ENCODE data around the gene ANGPTL4.

The ANGPTL4 gene

GRCh38 chr19:8322638-8322997 is 41.3 kb upstream of the ANGPTL4 start:
- Histone ChIP-seq H3K4me3 (ENCODE audit: low read depth in 1 of 5, low read length in 5 of 5) (peak overlapping the region; percentile 82 to 99 (median 95)), H3K9ac (ENCODE audit: low read length in 5 of 5) (peak overlapping the region; percentile 68 to 99 (median 92)), H3K27ac (ENCODE audit: low read depth, low read length) (peak overlapping the region; percentile 89)

GRCh38 chr19:8323781-8324185 is 40.2 kb upstream of the ANGPTL4 start:
- Histone ChIP-seq H3K27me3 (ENCODE audit: control insufficient read depth in 5 of 5, insufficient read depth in 4 of 5, low read length in 5 of 5) (no peaks in the 10 kb centered on the region), H3K4me3 (ENCODE audit: low read depth in 1 of 5, low read length in 5 of 5) (no peak overlapping the region), H3K27ac (ENCODE audit: low read depth, low read length) (no peak overlapping the region), H3K9ac (ENCODE audit: low read length in 5 of 5) (peak overlapping the region in 1 of 5 donors; percentile 35), H3K9me3 (ENCODE audit: control insufficient read depth in 5 of 5, low read length in 5 of 5) (peaks cover 0 to 5% (median 3%) of the 10 kb centered on the region in 5 donors), H3K4me1 (ENCODE audit: control insufficient read depth in 5 of 5, insufficient read depth in 5 of 5, low read length in 5 of 5) (peaks cover 7 to 43% (median 39%) of the 10 kb centered on the region in 5 donors), H3K36me3 (ENCODE audit: control insufficient read depth in 5 of 5, insufficient read depth in 5 of 5, low read length in 5 of 5) (peaks cover 0 to 39% (median 33%) of the 10 kb centered on the region in 5 donors)

More at GRCh38 chr19:8322638-8322997, 41.3 kb upstream of the ANGPTL4 start:
- Histone ChIP-seq H3K36me3 (ENCODE audit: control insufficient read depth in 5 of 5, insufficient read depth in 5 of 5, low read length in 5 of 5) (peaks cover 0 to 35% (median 29%) of the 10 kb centered on the region in 5 donors), H3K4me1 (ENCODE audit: control insufficient read depth in 5 of 5, insufficient read depth in 5 of 5, low read length in 5 of 5) (peaks cover 7 to 43% (median 39%) of the 10 kb centered on the region in 5 donors), H3K27me3 (ENCODE audit: control insufficient read depth in 5 of 5, insufficient read depth in 4 of 5, low read length in 5 of 5) (no peaks in the 10 kb centered on the region), H3K9me3 (ENCODE audit: control insufficient read depth in 5 of 5, low read length in 5 of 5) (peaks cover 0 to 5% (median 3%) of the 10 kb centered on the region in 5 donors)

DNA sequence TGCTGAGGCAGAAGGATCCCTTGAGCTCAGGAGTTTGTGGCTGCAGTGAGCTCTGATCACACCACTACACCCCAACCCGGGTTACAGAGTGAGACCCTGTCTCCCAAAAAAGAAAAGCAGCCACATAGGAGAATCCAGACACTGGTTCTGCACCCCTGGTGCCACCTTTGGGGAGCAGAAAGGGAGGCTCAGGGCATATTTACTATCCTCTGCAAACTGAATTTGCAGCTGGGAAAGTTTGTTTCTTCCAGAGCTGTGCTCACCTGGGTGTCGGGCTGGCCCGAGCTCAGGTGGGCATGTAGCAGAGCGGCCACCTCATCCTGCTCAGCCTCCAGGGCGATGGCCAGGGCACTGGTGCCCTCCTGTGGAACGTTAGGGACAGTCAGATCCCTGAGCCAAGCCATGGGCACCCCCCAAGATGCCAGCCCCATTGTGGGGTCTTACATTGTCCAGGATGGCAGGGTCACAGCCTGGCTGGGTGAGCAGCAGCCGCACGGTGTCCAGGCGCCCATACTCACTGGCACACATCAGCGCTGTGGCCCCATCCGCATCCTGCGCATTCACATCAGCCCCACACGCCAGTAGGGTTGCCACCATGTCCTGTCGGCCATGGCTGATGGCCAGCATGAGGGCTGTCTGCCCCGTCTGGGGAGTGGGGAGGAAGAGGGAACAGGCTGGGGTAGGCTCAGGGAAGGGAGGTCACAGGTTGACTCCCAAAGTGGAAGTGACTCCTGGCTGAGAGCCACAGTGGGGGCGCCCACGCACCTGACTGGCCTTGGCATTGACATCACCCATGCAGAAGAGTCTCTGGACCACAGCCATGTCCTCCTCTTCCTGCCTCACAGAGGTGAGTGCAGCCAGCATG is 39.5 kb upstream of the ANGPTL4 start:
- no peak overlapping the region for H3K27ac ChIP-seq (ENCODE audit: low read depth, low read length)
- peak overlapping the region in 1 of 5 donors; percentile 35 for H3K9ac ChIP-seq (ENCODE audit: low read length in 5 of 5)
- H3K4me1 ChIP-seq (ENCODE audit: control insufficient read depth in 5 of 5, insufficient read depth in 5 of 5, low read length in 5 of 5): peaks cover 7 to 43% (median 39%) of the 10 kb centered on the region in 5 donors
- no peaks in the 10 kb centered on the region for H3K27me3 ChIP-seq (ENCODE audit: control insufficient read depth in 5 of 5, insufficient read depth in 4 of 5, low read length in 5 of 5)
- peaks cover 0 to 5% (median 3%) of the 10 kb centered on the region in 5 donors for H3K9me3 ChIP-seq (ENCODE audit: control insufficient read depth in 5 of 5, low read length in 5 of 5)
- H3K4me3 ChIP-seq (ENCODE audit: low read depth in 1 of 5, low read length in 5 of 5): no peak overlapping the region
- H3K36me3 ChIP-seq (ENCODE audit: control insufficient read depth in 5 of 5, insufficient read depth in 5 of 5, low read length in 5 of 5): peaks cover 0 to 39% (median 34%) of the 10 kb centered on the region in 5 donors

DNA sequence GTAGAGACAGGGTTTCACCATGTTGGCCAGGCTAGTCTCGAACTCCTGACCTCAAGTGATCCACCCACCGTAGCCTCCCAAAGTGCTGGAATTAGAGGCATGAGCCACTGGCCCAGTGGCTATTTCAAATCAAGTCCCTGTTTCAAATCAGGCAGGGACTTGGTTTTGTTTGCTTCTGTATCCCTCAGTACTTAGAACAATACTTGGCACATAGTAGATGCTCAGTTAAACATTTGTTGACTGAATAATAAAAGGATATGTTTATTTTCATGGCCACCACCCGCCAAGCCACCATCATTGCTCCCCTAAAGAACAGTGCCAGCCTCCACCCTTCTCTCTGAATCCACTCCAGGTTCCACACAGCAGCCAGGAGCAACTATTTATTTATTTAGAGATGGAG is 38.5 kb upstream of the ANGPTL4 start:
- Histone ChIP-seq H3K4me3 (ENCODE audit: low read depth in 1 of 5, low read length in 5 of 5) (no peak overlapping the region), H3K9ac (ENCODE audit: low read length in 5 of 5) (no peak overlapping the region), H3K36me3 (ENCODE audit: control insufficient read depth in 5 of 5, insufficient read depth in 5 of 5, low read length in 5 of 5) (peaks cover 0 to 48% (median 41%) of the 10 kb centered on the region in 5 donors), H3K9me3 (ENCODE audit: control insufficient read depth in 5 of 5, low read length in 5 of 5) (peaks cover 0 to 5% (median 3%) of the 10 kb centered on the region in 5 donors), H3K4me1 (ENCODE audit: control insufficient read depth in 5 of 5, insufficient read depth in 5 of 5, low read length in 5 of 5) (peaks cover 4 to 37% (median 30%) of the 10 kb centered on the region in 5 donors), H3K27ac (ENCODE audit: low read depth, low read length) (no peak overlapping the region), H3K27me3 (ENCODE audit: control insufficient read depth in 5 of 5, insufficient read depth in 4 of 5, low read length in 5 of 5) (no peaks in the 10 kb centered on the region)

- Histone ChIP-seq H3K9me3 (ENCODE audit: control insufficient read depth in 5 of 5, low read length in 5 of 5) (peaks cover 0 to 5% (median 3%) of the 10 kb centered on the region in 5 donors), H3K4me3 (ENCODE audit: low read depth in 1 of 5, low read length in 5 of 5) (no peak overlapping the region), H3K4me1 (ENCODE audit: control insufficient read depth in 5 of 5, insufficient read depth in 5 of 5, low read length in 5 of 5) (peaks cover 0 to 22% (median 18%) of the 10 kb centered on the region in 5 donors), H3K9ac (ENCODE audit: low read length in 5 of 5) (no peak overlapping the region), H3K27ac (ENCODE audit: low read depth, low read length) (no peak overlapping the region), H3K27me3 (ENCODE audit: control insufficient read depth in 5 of 5, insufficient read depth in 4 of 5, low read length in 5 of 5) (peaks cover 5 to 17% (median 11%) of the 10 kb centered on the region in 5 donors), H3K36me3 (ENCODE audit: control insufficient read depth in 5 of 5, insufficient read depth in 5 of 5, low read length in 5 of 5) (peaks cover 0 to 39% (median 26%) of the 10 kb centered on the region in 5 donors)
Measured at GRCh38 chr19:8329996-8330395, 34.0 kb upstream of the ANGPTL4 start.

DNA sequence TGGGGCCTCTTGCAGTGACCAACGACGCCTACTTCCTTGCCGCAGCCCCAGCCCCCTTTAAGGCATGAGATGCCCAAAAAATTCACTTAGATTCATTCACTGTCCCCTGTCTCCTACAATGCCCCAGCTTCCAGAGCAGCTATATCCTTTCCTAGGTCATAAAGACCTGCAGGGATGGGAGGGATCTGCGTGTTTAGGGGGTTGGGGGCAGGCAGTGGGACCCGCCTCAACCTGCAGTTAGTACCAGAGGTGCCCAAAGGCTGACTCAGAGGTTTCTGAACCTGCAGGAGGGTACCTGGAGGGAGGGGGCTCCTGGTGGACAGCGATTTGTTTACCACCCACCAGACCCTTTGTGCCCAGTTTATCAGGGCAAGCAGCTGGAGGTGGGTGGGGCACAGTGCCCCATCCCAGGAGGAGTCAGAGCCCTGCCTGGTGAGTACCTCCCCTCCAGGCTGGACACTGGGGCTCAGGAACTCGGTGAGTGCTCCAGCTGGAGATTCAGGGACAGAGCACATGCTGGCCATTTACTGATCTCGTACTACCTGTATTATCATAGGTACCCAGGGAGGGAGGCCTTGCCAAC is 32.6 kb upstream of the ANGPTL4 start:
- Histone ChIP-seq H3K4me1 (ENCODE audit: control insufficient read depth in 5 of 5, insufficient read depth in 5 of 5, low read length in 5 of 5) (peaks cover 0 to 32% (median 23%) of the 10 kb centered on the region in 5 donors), H3K9ac (ENCODE audit: low read length in 5 of 5) (no peak overlapping the region), H3K4me3 (ENCODE audit: low read depth in 1 of 5, low read length in 5 of 5) (no peak overlapping the region), H3K9me3 (ENCODE audit: control insufficient read depth in 5 of 5, low read length in 5 of 5) (peaks cover 0 to 5% (median 3%) of the 10 kb centered on the region in 5 donors), H3K27ac (ENCODE audit: low read depth, low read length) (no peak overlapping the region), H3K36me3 (ENCODE audit: control insufficient read depth in 5 of 5, insufficient read depth in 5 of 5, low read length in 5 of 5) (peaks cover 0 to 39% (median 26%) of the 10 kb centered on the region in 5 donors), H3K27me3 (ENCODE audit: control insufficient read depth in 5 of 5, insufficient read depth in 4 of 5, low read length in 5 of 5) (peaks cover 8 to 17% (median 11%) of the 10 kb centered on the region in 5 donors)

- no peak overlapping the region for H3K9ac ChIP-seq (ENCODE audit: low read length in 5 of 5)
- peaks cover 0 to 43% (median 28%) of the 10 kb centered on the region in 5 donors for H3K4me1 ChIP-seq (ENCODE audit: control insufficient read depth in 5 of 5, insufficient read depth in 5 of 5, low read length in 5 of 5)
- peaks cover 0 to 30% (median 16%) of the 10 kb centered on the region in 5 donors for H3K36me3 ChIP-seq (ENCODE audit: control insufficient read depth in 5 of 5, insufficient read depth in 5 of 5, low read length in 5 of 5)
- H3K9me3 ChIP-seq (ENCODE audit: control insufficient read depth in 5 of 5, low read length in 5 of 5): no peaks in the 10 kb centered on the region
- no peak overlapping the region for H3K27ac ChIP-seq (ENCODE audit: low read depth, low read length)
- no peak overlapping the region for H3K4me3 ChIP-seq (ENCODE audit: low read depth in 1 of 5, low read length in 5 of 5)
- H3K27me3 ChIP-seq (ENCODE audit: control insufficient read depth in 5 of 5, insufficient read depth in 4 of 5, low read length in 5 of 5): peaks cover 8 to 17% (median 11%) of the 10 kb centered on the region in 5 donors
Measured at GRCh38 chr19:8332976-8333766, 30.8 kb upstream of the ANGPTL4 start.

DNA sequence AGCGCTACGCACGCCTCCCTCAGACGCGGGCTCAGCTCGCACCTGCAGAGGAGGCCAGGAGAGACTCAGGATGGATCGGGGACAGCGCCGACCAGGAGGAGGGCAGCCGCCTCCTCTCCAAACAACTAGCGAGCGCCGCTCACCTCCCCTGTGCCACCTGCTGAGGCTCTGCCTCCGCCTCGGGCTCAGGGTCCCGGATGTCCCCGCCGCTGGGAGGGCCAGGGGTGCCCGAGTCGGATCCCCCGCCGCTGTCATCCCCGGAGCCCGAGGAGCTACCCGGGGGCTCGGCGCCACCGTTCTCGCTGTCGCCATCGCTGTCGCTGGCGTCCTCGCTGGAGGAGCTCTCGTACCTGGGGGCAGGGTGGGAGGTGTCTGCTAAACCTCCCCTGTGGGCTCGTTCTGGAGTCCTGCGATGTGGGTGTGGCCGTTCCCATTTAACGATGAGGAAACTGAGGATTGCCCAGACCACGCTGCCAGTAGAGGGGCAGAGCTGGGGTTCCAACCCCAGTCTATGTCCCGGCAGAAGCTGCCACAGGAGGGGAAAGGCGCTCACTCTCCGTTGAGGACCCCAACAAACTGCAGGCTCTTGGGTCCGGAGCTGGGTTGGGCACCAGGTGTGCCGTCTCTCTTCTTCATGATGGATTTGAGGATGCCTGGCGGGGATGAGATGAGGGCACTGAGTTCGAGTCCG is 30.0 kb upstream of the ANGPTL4 start:
- Histone ChIP-seq H3K9ac (ENCODE audit: low read length in 5 of 5) (no peak overlapping the region), H3K4me1 (ENCODE audit: control insufficient read depth in 5 of 5, insufficient read depth in 5 of 5, low read length in 5 of 5) (peaks cover 0 to 46% (median 28%) of the 10 kb centered on the region in 5 donors), H3K27me3 (ENCODE audit: control insufficient read depth in 5 of 5, insufficient read depth in 4 of 5, low read length in 5 of 5) (peaks cover 8 to 17% (median 11%) of the 10 kb centered on the region in 5 donors), H3K36me3 (ENCODE audit: control insufficient read depth in 5 of 5, insufficient read depth in 5 of 5, low read length in 5 of 5) (peaks cover 0 to 25% (median 16%) of the 10 kb centered on the region in 5 donors), H3K4me3 (ENCODE audit: low read depth in 1 of 5, low read length in 5 of 5) (no peak overlapping the region), H3K27ac (ENCODE audit: low read depth, low read length) (no peak overlapping the region), H3K9me3 (ENCODE audit: control insufficient read depth in 5 of 5, low read length in 5 of 5) (no peaks in the 10 kb centered on the region)

Measured in subcutaneous abdominal adipose tissue (tissue), 5 donors.